ENCODE data around the gene FAM227A. TPM values are rescaled to one million over a fixed set of nuclear protein-coding genes. Genes with fewer than 3 reads are reported as not detected.

FAM227A gene
- total and polyA plus RNA-seq, 4 donors = 1.1 to 10.0 (median 6.0) TPM

- Histone ChIP-seq H3K9ac (ENCODE audit: insufficient read depth in 1 of 2, low read length in 2 of 2) (no peak overlapping the region), H3K36me3 (ENCODE audit: control insufficient read depth in 4 of 4, insufficient read depth in 4 of 4, low read length in 4 of 4) (peaks cover 0 to 4% (median 0%) of the 10 kb centered on the region in 4 donors), H3K4me1 (ENCODE audit: control insufficient read depth in 5 of 5, insufficient read depth in 5 of 5, low read length in 5 of 5) (no peaks in the 10 kb centered on the region), H3K4me3 (no peak overlapping the region), H3K27me3 (ENCODE audit: control insufficient read depth in 3 of 3, insufficient read depth in 3 of 3, low read length in 2 of 3) (no peaks in the 10 kb centered on the region), H3K27ac (ENCODE audit: low read depth in 1 of 2, low read length in 1 of 2) (no peak overlapping the region), H3K9me3 (ENCODE audit: control insufficient read depth in 4 of 4, insufficient read depth in 3 of 4, low read length in 3 of 4) (no peaks in the 10 kb centered on the region)
- WGBS, 2 donors = 54 to 73% methylated on average over 9 of the region's 9 CpGs
- no peak for ATAC-seq (ENCODE audit: insufficient read depth, low FRiP score)
- TF ChIP-seq CTCF (IDR thresholded peaks at IDR 0.05; ENCODE audit: control extremely low read depth, extremely low read depth) = no peak
- DNase-seq = no peak
Measured at GRCh38 chr22:38631724-38632123, 24.5 kb downstream of the FAM227A start.

- Histone ChIP-seq H3K4me1 (ENCODE audit: control insufficient read depth in 5 of 5, insufficient read depth in 5 of 5, low read length in 5 of 5) (no peaks in the 10 kb centered on the region), H3K4me3 (no peak overlapping the region), H3K9ac (ENCODE audit: insufficient read depth in 1 of 2, low read length in 2 of 2) (no peak overlapping the region), H3K9me3 (ENCODE audit: control insufficient read depth in 4 of 4, insufficient read depth in 3 of 4, low read length in 3 of 4) (no peaks in the 10 kb centered on the region), H3K27me3 (ENCODE audit: control insufficient read depth in 3 of 3, insufficient read depth in 3 of 3, low read length in 2 of 3) (no peaks in the 10 kb centered on the region), H3K27ac (ENCODE audit: low read depth in 1 of 2, low read length in 1 of 2) (no peak overlapping the region), H3K36me3 (ENCODE audit: control insufficient read depth in 4 of 4, insufficient read depth in 4 of 4, low read length in 4 of 4) (no peaks in the 10 kb centered on the region)
- no peak for ATAC-seq (ENCODE audit: insufficient read depth, low FRiP score)
- TF ChIP-seq CTCF (IDR thresholded peaks at IDR 0.05; ENCODE audit: control extremely low read depth, extremely low read depth) = no peak
- 88 to 91% methylated on average over 4 of the region's 4 CpGs for WGBS, 2 donors
- DNase-seq = no peak
Measured at GRCh38 chr22:38629108-38629507, 27.1 kb downstream of the FAM227A start.

GRCh38 chr22:38628444-38628843 is 27.7 kb downstream of the FAM227A start:
- ATAC-seq (ENCODE audit: insufficient read depth, low FRiP score) (no peak), DNase-seq (no peak)
- no peak overlapping the region for H3K9ac ChIP-seq (ENCODE audit: insufficient read depth in 1 of 2, low read length in 2 of 2)
- no peaks in the 10 kb centered on the region for H3K4me1 ChIP-seq (ENCODE audit: control insufficient read depth in 5 of 5, insufficient read depth in 5 of 5, low read length in 5 of 5)
- H3K9me3 ChIP-seq (ENCODE audit: control insufficient read depth in 4 of 4, insufficient read depth in 3 of 4, low read length in 3 of 4) = no peaks in the 10 kb centered on the region
- TF ChIP-seq CTCF (IDR thresholded peaks at IDR 0.05; ENCODE audit: control extremely low read depth, extremely low read depth) = no peak
- no peaks in the 10 kb centered on the region for H3K36me3 ChIP-seq (ENCODE audit: control insufficient read depth in 4 of 4, insufficient read depth in 4 of 4, low read length in 4 of 4)
- no peak overlapping the region for H3K27ac ChIP-seq (ENCODE audit: low read depth in 1 of 2, low read length in 1 of 2)
- WGBS, 2 donors = 74 to 84% methylated on average over 5 of the region's 5 CpGs
- H3K4me3 ChIP-seq = no peak overlapping the region
- no peaks in the 10 kb centered on the region for H3K27me3 ChIP-seq (ENCODE audit: control insufficient read depth in 3 of 3, insufficient read depth in 3 of 3, low read length in 2 of 3)

- Histone ChIP-seq H3K4me1 (ENCODE audit: control insufficient read depth in 5 of 5, insufficient read depth in 5 of 5, low read length in 5 of 5) (no peaks in the 10 kb centered on the region), H3K4me3 (no peak overlapping the region), H3K36me3 (ENCODE audit: control insufficient read depth in 4 of 4, insufficient read depth in 4 of 4, low read length in 4 of 4) (peaks cover 0 to 6% (median 2%) of the 10 kb centered on the region in 4 donors), H3K9ac (ENCODE audit: insufficient read depth in 1 of 2, low read length in 2 of 2) (no peak overlapping the region), H3K27ac (ENCODE audit: low read depth in 1 of 2, low read length in 1 of 2) (no peak overlapping the region), H3K9me3 (ENCODE audit: control insufficient read depth in 4 of 4, insufficient read depth in 3 of 4, low read length in 3 of 4) (no peaks in the 10 kb centered on the region), H3K27me3 (ENCODE audit: control insufficient read depth in 3 of 3, insufficient read depth in 3 of 3, low read length in 2 of 3) (no peaks in the 10 kb centered on the region)
- TF ChIP-seq CTCF (IDR thresholded peaks at IDR 0.05; ENCODE audit: control extremely low read depth, extremely low read depth) = no peak
- no peak for ATAC-seq (ENCODE audit: insufficient read depth, low FRiP score)
- WGBS, 2 donors = 67 to 71% methylated on average over 4 of the region's 4 CpGs
- DNase-seq = no peak
Measured at GRCh38 chr22:38623351-38623750, 32.8 kb downstream of the FAM227A start.

Data from lung (tissue), 12 donors.